HCT116 (cell line): ENCODE measurements around the gene B3GALNT1. TPM values are rescaled to one million over a fixed set of nuclear protein-coding genes. Genes with fewer than 3 reads are reported as not detected.

ENCODE experiments used
- ATAC-seq: fragments of 200-7000 bp; cut with Tn5 transposase; 2 replicates; pipeline ENCODE4 v1.9.1; 2020; ENCODE audit warnings: mild to moderate bottlenecking, moderate library complexity
- BruUV-seq: library from RNA; stranded (reverse); fragments of 400-500 nt; replicated peaks from 2 replicates; lab custom pipeline; 2021; lab: Mats Ljungman, UMichigan
- CTCF ChIA-PET: fragments of 300-600 bp; sonication (Branson Sonifier 250); formaldehyde crosslinking; loops from one replicate; lab custom pipeline; 2021; ENCODE audit warnings: antibody characterized with exemption; lab: Charles Lee
- POLR2A ChIA-PET: fragments of 300-600, 350-600 bp; sonication (Branson Sonifier 250); formaldehyde crosslinking; loops from one replicate; lab custom pipeline; 2021; ENCODE audit warnings: antibody characterized with exemption; lab: Charles Lee
- RAD21 ChIA-PET, 2 experiments: fragments of 300-600 bp; sonication (Branson Sonifier 250); formaldehyde crosslinking; loops; one replicate each; lab custom pipeline; 2023; ENCODE audit warnings: low total read pairs in 2 of 2; ENCODE audit not compliant: uncharacterized antibody in 2 of 2, unreplicated experiment in 2 of 2, low non-redundant PET in 1 of 2; lab: Charles Lee
- DNase-seq: peaks from one replicate; pipeline ENCODE4 v3.0.0-alpha.2; 2010; ENCODE audit warnings: low read depth, low spot score
- H2AFZ ChIP-seq: fragments of 200-600 bp; shearing (Covaris generic), sonication (generic); 2 replicates; pipeline ENCODE4 v1.6.1; 2017; ENCODE audit warnings: low read depth, mixed run types, mixed read lengths, antibody characterized with exemption, low read length; ENCODE audit not compliant: poor library complexity, severe bottlenecking
- H3K27ac ChIP-seq: 2 replicates; pipeline ENCODE4 v1.5.1; 2012; ENCODE audit warnings: low read depth, low read length
- H3K27me3 ChIP-seq: fragments of 200-600 bp; sonication (generic); 2 replicates; pipeline ENCODE4 v1.6.1; 2016; ENCODE audit warnings: mixed run types, low read length, mixed read lengths; ENCODE audit not compliant: insufficient read depth
- H3K36me3 ChIP-seq, 2 experiments: fragments of 200-500 bp in 1 of 2; fragments of 200-600 bp in 1 of 2; sonication (Bioruptor generic) in 1 of 2; sonication (generic) in 1 of 2; 2 replicates each; pipeline versions ENCODE4 v1.5.1 to v1.6.1; 2014 to 2016; ENCODE audit warnings: low read length in 2 of 2, inconsistent platforms in 1 of 2, mixed read lengths in 1 of 2, mixed run types in 1 of 2; ENCODE audit not compliant: insufficient read depth in 2 of 2, control insufficient read depth in 1 of 2
- H3K4me1 ChIP-seq, 2 experiments: fragments of 200-600 bp in 1 of 2; sonication (generic) in 1 of 2; 2 replicates each; pipeline versions ENCODE4 v1.5.1 to v1.6.1; 2012 to 2017; ENCODE audit warnings: low read length in 2 of 2, inconsistent platforms in 1 of 2, mild to moderate bottlenecking in 1 of 2, mixed read lengths in 1 of 2, mixed run types in 1 of 2, moderate library complexity in 1 of 2; ENCODE audit not compliant: insufficient read depth in 2 of 2, control insufficient read depth in 1 of 2
- H3K4me2 ChIP-seq: fragments of 200-600 bp; sonication (generic); 2 replicates; pipeline ENCODE4 v1.6.1; 2017; ENCODE audit warnings: mixed run types, low read length, mixed read lengths
- H3K4me3 ChIP-seq, 2 experiments: fragments of 200-600 bp in 1 of 2; sonication (generic) in 1 of 2; replicated peaks in 1 of 2; 2 replicates each; pipeline ENCODE4 v1.5.1; 2011 to 2016; ENCODE audit warnings: low read length in 2 of 2, control low read depth in 1 of 2, low read depth in 1 of 2, mild to moderate bottlenecking in 1 of 2, mixed read lengths in 1 of 2, mixed run types in 1 of 2
- H3K79me2 ChIP-seq: fragments of 200-600 bp; sonication (generic); 2 replicates; pipeline ENCODE4 v1.6.1; 2017; ENCODE audit warnings: mild to moderate bottlenecking, mixed run types, low read length, moderate library complexity, mixed read lengths; ENCODE audit not compliant: insufficient read depth
- H3K9ac ChIP-seq: fragments of 200-600 bp; sonication (generic); 2 replicates; pipeline ENCODE4 v1.6.1; 2016; ENCODE audit warnings: low read length, mixed read lengths
- H3K9me2 ChIP-seq: fragments of 200-600 bp; sonication (generic), shearing (Covaris generic); 2 replicates; pipeline ENCODE4 v1.6.1; 2017; ENCODE audit warnings: mixed run types, mild to moderate bottlenecking, moderate library complexity; ENCODE audit not compliant: insufficient read depth
- H3K9me3 ChIP-seq, 2 experiments: fragments of 200-500 bp in 1 of 2; fragments of 200-600 bp in 1 of 2; sonication (Bioruptor generic) in 1 of 2; sonication (generic) in 1 of 2; 2 replicates each; pipeline ENCODE4 v1.6.1; 2014 to 2017; ENCODE audit warnings: low read length in 2 of 2, mixed read lengths in 2 of 2, inconsistent platforms in 1 of 2, low read depth in 1 of 2, mild to moderate bottlenecking in 1 of 2, mixed run types in 1 of 2, moderate library complexity in 1 of 2; ENCODE audit not compliant: control insufficient read depth in 1 of 2, insufficient read depth in 1 of 2
- H4K20me1 ChIP-seq: fragments of 200-600 bp; sonication (generic), shearing (Covaris generic); 2 replicates; pipeline ENCODE4 v1.6.1; 2017; ENCODE audit warnings: mixed run types, mild to moderate bottlenecking, moderate library complexity; ENCODE audit not compliant: insufficient read depth
- EZH2 ChIP-seq: fragments of 200-600 bp; sonication (generic); IDR thresholded peaks from 2 replicates; pipeline ENCODE4 v1.6.1; 2017; ENCODE audit warnings: antibody characterized with exemption, mixed run types
- SP1 ChIP-seq: IDR thresholded peaks from 2 replicates; pipeline ENCODE4 v1.6.1; 2012; ENCODE audit warnings: low read depth
- intact Hi-C: fragments of 100-400 bp; cut with micrococcal nuclease; formaldehyde crosslinking; loops from 2 replicates; pipeline ENCODE4 v1.10.0; 2022
- total RNA-seq: library from RNA; stranded (reverse); gene quantifications from one replicate; pipeline ENCODE4 v1.2.1, GENCODE V29; 2021; ENCODE audit not compliant: unreplicated experiment
- TF ChIP-seq, protein P1 (sequence below), 3 experiments: fragments of 200-600 bp in 1 of 3; sonication (generic) in 1 of 3; IDR thresholded peaks in 2 of 3; conservative IDR thresholded peaks in 1 of 3; 2 replicates each; pipeline ENCODE4 v1.5.1; 2012 to 2017; ENCODE audit warnings: low read depth in 2 of 3, low read length in 2 of 3, antibody characterized with exemption in 1 of 3, borderline replicate concordance in 1 of 3, control low read depth in 1 of 3, mild to moderate bottlenecking in 1 of 3, mixed read lengths in 1 of 3, mixed run types in 1 of 3, moderate library complexity in 1 of 3; ENCODE audit not compliant: insufficient read depth in 1 of 3
- TF ChIP-seq, protein P2 (sequence below): IDR thresholded peaks from 2 replicates; pipeline ENCODE4 v1.6.1; 2011; ENCODE audit warnings: mild to moderate bottlenecking, low read length, moderate library complexity; ENCODE audit not compliant: insufficient replicate concordance; ENCODE audit errors: extremely low read depth
- TF ChIP-seq, protein P3 (sequence below): IDR thresholded peaks from 2 replicates; pipeline ENCODE4 v1.6.1; 2012

B3GALNT1 gene
- total RNA-seq, 1 experiment from 2014 or later = 9.6 TPM

GRCh38 chr3:161043336-161044035, 61.7 kb downstream of the B3GALNT1 start:
- no peaks in the 10 kb centered on the region for H3K79me2 ChIP-seq
- H3K9me2 ChIP-seq = no peaks in the 10 kb centered on the region
- no peak overlapping the region for H3K9ac ChIP-seq
- no peaks in the 10 kb centered on the region for H3K27me3 ChIP-seq
- ChIA-PET POLR2A (no interaction called here), CTCF (no interaction called here), RAD21 (no interaction called here)
- H3K4me1 ChIP-seq = no peaks in the 10 kb centered on the region
- no peak overlapping the region for H3K4me2 ChIP-seq
- no peak overlapping the region for H3K4me3 ChIP-seq
- no peak for DNase-seq
- H3K27ac ChIP-seq = no peak overlapping the region
- no peaks in the 10 kb centered on the region for H3K36me3 ChIP-seq
- ATAC-seq = no peak
- intact Hi-C loops = no loop called here
- H2AFZ ChIP-seq = no peak overlapping the region
- BruUV-seq = no TSS peak
- TF ChIP-seq, protein P1, sequence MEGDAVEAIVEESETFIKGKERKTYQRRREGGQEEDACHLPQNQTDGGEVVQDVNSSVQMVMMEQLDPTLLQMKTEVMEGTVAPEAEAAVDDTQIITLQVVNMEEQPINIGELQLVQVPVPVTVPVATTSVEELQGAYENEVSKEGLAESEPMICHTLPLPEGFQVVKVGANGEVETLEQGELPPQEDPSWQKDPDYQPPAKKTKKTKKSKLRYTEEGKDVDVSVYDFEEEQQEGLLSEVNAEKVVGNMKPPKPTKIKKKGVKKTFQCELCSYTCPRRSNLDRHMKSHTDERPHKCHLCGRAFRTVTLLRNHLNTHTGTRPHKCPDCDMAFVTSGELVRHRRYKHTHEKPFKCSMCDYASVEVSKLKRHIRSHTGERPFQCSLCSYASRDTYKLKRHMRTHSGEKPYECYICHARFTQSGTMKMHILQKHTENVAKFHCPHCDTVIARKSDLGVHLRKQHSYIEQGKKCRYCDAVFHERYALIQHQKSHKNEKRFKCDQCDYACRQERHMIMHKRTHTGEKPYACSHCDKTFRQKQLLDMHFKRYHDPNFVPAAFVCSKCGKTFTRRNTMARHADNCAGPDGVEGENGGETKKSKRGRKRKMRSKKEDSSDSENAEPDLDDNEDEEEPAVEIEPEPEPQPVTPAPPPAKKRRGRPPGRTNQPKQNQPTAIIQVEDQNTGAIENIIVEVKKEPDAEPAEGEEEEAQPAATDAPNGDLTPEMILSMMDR (IDR thresholded peaks at IDR 0.05 in 2 of 3, conservative IDR thresholded peaks at IDR 0.05 in 1 of 3; ENCODE audit: borderline replicate concordance in 1 of 3, insufficient read depth in 1 of 3, low read depth in 2 of 3, low read length in 2 of 3) = no peak
- TF ChIP-seq EZH2 (no peak), SP1 (no peak)
- TF ChIP-seq, protein P2, sequence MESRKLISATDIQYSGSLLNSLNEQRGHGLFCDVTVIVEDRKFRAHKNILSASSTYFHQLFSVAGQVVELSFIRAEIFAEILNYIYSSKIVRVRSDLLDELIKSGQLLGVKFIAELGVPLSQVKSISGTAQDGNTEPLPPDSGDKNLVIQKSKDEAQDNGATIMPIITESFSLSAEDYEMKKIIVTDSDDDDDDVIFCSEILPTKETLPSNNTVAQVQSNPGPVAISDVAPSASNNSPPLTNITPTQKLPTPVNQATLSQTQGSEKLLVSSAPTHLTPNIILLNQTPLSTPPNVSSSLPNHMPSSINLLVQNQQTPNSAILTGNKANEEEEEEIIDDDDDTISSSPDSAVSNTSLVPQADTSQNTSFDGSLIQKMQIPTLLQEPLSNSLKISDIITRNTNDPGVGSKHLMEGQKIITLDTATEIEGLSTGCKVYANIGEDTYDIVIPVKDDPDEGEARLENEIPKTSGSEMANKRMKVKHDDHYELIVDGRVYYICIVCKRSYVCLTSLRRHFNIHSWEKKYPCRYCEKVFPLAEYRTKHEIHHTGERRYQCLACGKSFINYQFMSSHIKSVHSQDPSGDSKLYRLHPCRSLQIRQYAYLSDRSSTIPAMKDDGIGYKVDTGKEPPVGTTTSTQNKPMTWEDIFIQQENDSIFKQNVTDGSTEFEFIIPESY = no peak
- TF ChIP-seq, protein P3, sequence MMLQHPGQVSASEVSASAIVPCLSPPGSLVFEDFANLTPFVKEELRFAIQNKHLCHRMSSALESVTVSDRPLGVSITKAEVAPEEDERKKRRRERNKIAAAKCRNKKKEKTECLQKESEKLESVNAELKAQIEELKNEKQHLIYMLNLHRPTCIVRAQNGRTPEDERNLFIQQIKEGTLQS = no peak
- H4K20me1 ChIP-seq = no peaks in the 10 kb centered on the region
- no peaks in the 10 kb centered on the region for H3K9me3 ChIP-seq
